GM12878 (cell line): ENCODE results near the gene ARHGEF17. TPM values are rescaled to one million over a fixed set of nuclear protein-coding genes. Genes with fewer than 3 reads are reported as not detected.

Experiments
- ATAC-seq: fragments of 200-7000 bp; cut with Tn5 transposase; 3 replicates; pipeline ENCODE4 v1.9.1; 2020; ENCODE audit warnings: mild to moderate bottlenecking, moderate library complexity
- BruUV-seq: library from RNA; stranded (reverse); fragments of 400-500 nt; replicated peaks from 2 replicates; lab custom pipeline; 2021; lab: Mats Ljungman, UMichigan
- CTCF ChIA-PET: fragments of 300-600 bp; sonication (Branson Sonifier 250); formaldehyde crosslinking; extraction: SDS; loops from one replicate; lab custom pipeline; 2021; ENCODE audit warnings: inconsistent platforms; lab: Yijun Ruan, JAX
- POLR2A ChIA-PET: fragments of 350-600 bp; formaldehyde crosslinking; extraction: SDS; loops from one replicate; lab custom pipeline; 2021; ENCODE audit warnings: inconsistent platforms; lab: Charles Lee
- RAD21 ChIA-PET: fragments of 300-600 bp; sonication (Branson Sonifier 250); formaldehyde crosslinking; loops from one replicate; lab custom pipeline; 2023; ENCODE audit warnings: antibody characterized with exemption; ENCODE audit not compliant: unreplicated experiment; lab: Charles Lee
- SMC1A ChIA-PET: fragments of 300-600 bp; sonication (Branson Sonifier 250); formaldehyde crosslinking; loops from one replicate; lab custom pipeline; 2023; ENCODE audit not compliant: unreplicated experiment, uncharacterized antibody; lab: Charles Lee
- DNase-seq: peaks from one replicate; pipeline ENCODE4 v3.0.0-alpha.2; 2011; ENCODE audit warnings: low read depth, low spot score
- FAIRE-seq: peaks from 3 replicates; lab custom pipeline; 2011; peaks lifted over from hg19 to GRCh38; lab: Jason Lieb, UNC
- H2AFZ ChIP-seq: 2 replicates; pipeline ENCODE4 v1.6.0; 2011; ENCODE audit warnings: low read depth, low read length, control low read depth; ENCODE audit not compliant: control insufficient read depth
- H3K27ac ChIP-seq: 2 replicates; pipeline ENCODE4 v1.5.1; 2011; ENCODE audit warnings: control low read depth; ENCODE audit not compliant: control insufficient read depth, insufficient read depth
- H3K27me3 ChIP-seq, 2 experiments: replicated peaks in 1 of 2; 2 replicates each; pipeline versions ENCODE4 v1.6.0 to v1.6.1; 2011; ENCODE audit warnings: low read length in 1 of 2; ENCODE audit not compliant: control insufficient read depth in 2 of 2, insufficient read depth in 2 of 2
- H3K36me3 ChIP-seq, 2 experiments: 2 replicates each; pipeline ENCODE4 v1.5.1; 2011; ENCODE audit warnings: low read length in 1 of 2; ENCODE audit not compliant: control insufficient read depth in 2 of 2, insufficient read depth in 2 of 2
- H3K4me1 ChIP-seq: 2 replicates; pipeline ENCODE4 v1.6.1; 2011; ENCODE audit warnings: mild to moderate bottlenecking, low read length, moderate library complexity, mixed read lengths; ENCODE audit not compliant: control insufficient read depth, insufficient read depth
- H3K4me2 ChIP-seq: 2 replicates; pipeline ENCODE4 v1.6.0; 2011; ENCODE audit warnings: control low read depth; ENCODE audit not compliant: control insufficient read depth, insufficient read depth
- H3K4me3 ChIP-seq: fragments of 200-600 bp; sonication (generic); 2 replicates; pipeline ENCODE4 v1.5.1; 2016
- H3K79me2 ChIP-seq: 2 replicates; pipeline ENCODE4 v1.6.0; 2011; ENCODE audit warnings: low read length; ENCODE audit not compliant: control insufficient read depth, insufficient read depth
- H3K9ac ChIP-seq: 2 replicates; pipeline ENCODE4 v1.8.0; 2011; ENCODE audit warnings: low read length, control low read depth, mixed read lengths; ENCODE audit not compliant: control insufficient read depth, insufficient read depth
- H3K9me3 ChIP-seq: replicated peaks from 3 replicates; pipeline ENCODE4 v1.5.1; 2011; ENCODE audit warnings: mild to moderate bottlenecking, low read length; ENCODE audit not compliant: control insufficient read depth, insufficient read depth
- H4K20me1 ChIP-seq: 2 replicates; pipeline ENCODE4 v1.6.0; 2011; ENCODE audit not compliant: control insufficient read depth, insufficient read depth
- E2F8 ChIP-seq: fragments of 450-650 bp; IDR thresholded peaks from 2 replicates; pipeline ENCODE4 v1.6.1; 2018; ENCODE audit warnings: mild to moderate bottlenecking, low read depth, moderate library complexity; ENCODE audit not compliant: partially characterized antibody
- GATAD2B ChIP-seq: fragments of 450-650 bp; conservative IDR thresholded peaks from 2 replicates; pipeline ENCODE4 v1.6.1; 2017; ENCODE audit warnings: low read depth, mild to moderate bottlenecking, moderate library complexity
- MYB ChIP-seq: fragments of 150-350 bp; IDR thresholded peaks from 2 replicates; pipeline ENCODE4 v1.6.1; 2014; ENCODE audit warnings: mild to moderate bottlenecking, low read depth, low read length, borderline replicate concordance
- NBN ChIP-seq: fragments of 450-650 bp; IDR thresholded peaks from 2 replicates; pipeline ENCODE4 v1.6.1; 2016
- NR2C2 ChIP-seq: IDR thresholded peaks from 2 replicates; pipeline ENCODE4 v1.6.1; 2011; ENCODE audit warnings: borderline replicate concordance, low read depth; ENCODE audit not compliant: control insufficient read depth, insufficient read length
- RAD21 ChIP-seq: IDR thresholded peaks from 2 replicates; pipeline ENCODE4 v1.6.1; 2011; ENCODE audit warnings: mild to moderate bottlenecking, low read depth, low read length, moderate library complexity; ENCODE audit not compliant: insufficient read depth
- SIN3A ChIP-seq: IDR thresholded peaks from 2 replicates; pipeline ENCODE4 v1.6.1; 2012; ENCODE audit warnings: low read depth, low read length, improper control_type of control experiment
- SMC3 ChIP-seq: IDR thresholded peaks from 2 replicates; pipeline ENCODE4 v1.6.1; 2011; ENCODE audit warnings: low read length, improper control_type of control experiment, borderline replicate concordance
- SREBF2 ChIP-seq: IDR thresholded peaks from 2 replicates; pipeline ENCODE4 v1.6.1; 2012; ENCODE audit warnings: mild to moderate bottlenecking, low read length
- TARDBP ChIP-seq: IDR thresholded peaks from 2 replicates; pipeline ENCODE4 v1.6.1; 2016; ENCODE audit warnings: borderline replicate concordance
- ZBTB33 ChIP-seq: fragments of 450-650 bp; IDR thresholded peaks from 2 replicates; pipeline ENCODE4 v1.6.1; 2017; ENCODE audit warnings: mild to moderate bottlenecking
- WGBS: methylation state at CpG from one replicate; pipeline ENCODE4 v1.1.6; 2016; ENCODE audit warnings: low lambda C conversion rate; ENCODE audit not compliant: insufficient replicate concordance, insufficient coverage; ENCODE audit errors: missing lambda C conversion rate; 5-methylcytosine and 5-hydroxymethylcytosine counted together
- in situ Hi-C: fragments of 300-500 bp; cut with MboI; formaldehyde crosslinking; loops from 9 replicates; pipeline ENCODE4 v1.14.3; 2018; ENCODE audit warnings: mixed read lengths
- intact Hi-C: fragments of 100-400 bp; cut with micrococcal nuclease; formaldehyde crosslinking; loops from one replicate; pipeline ENCODE4 v1.14.2; 2022; ENCODE audit not compliant: unreplicated experiment
- polyA plus RNA-seq, 11 experiments: library from polyadenylated mRNA; depleted of rRNA in 4 of 11; unstranded in 6 of 11; stranded (reverse) in 5 of 11; fragments of >200 nt; fragmentation: Nextera tagmentation in 4 of 11; fragmentation: Illumina TruSeq in 1 of 11; extraction: Ambion mirVana in 4 of 11; extraction: Trizol in 1 of 11; gene quantifications; 1 replicate in 1 of 11; 2 replicates in 10 of 11; pipeline versions ENCODE4 v1.2.1 to v1.2.3, GENCODE V29; 2011 to 2016; ENCODE audit warnings: inconsistent platforms in 2 of 11, missing spikeins in 2 of 11, low read depth in 1 of 11
- total RNA-seq, 4 experiments: library from RNA; depleted of rRNA in 3 of 4; stranded (reverse); fragments of >200 nt in 3 of 4; fragmentation: Illumina TruSeq in 1 of 4; extraction: Trizol in 1 of 4; gene quantifications; 2 replicates each; pipeline versions ENCODE4 v1.2.1 to v1.2.3, GENCODE V29; 2013 to 2021

Gene ARHGEF17
- total and polyA plus RNA-seq, 10 of the 15 experiments (the other 5 are each of a cell fraction or from before 2014, with no cell fraction given) = 0.15 to 11.0 (median 1.7) TPM

GRCh38 chr11:73403541-73403940 is 95.5 kb downstream of the ARHGEF17 start:
- H3K4me1 ChIP-seq = no peaks in the 10 kb centered on the region
- ChIA-PET RAD21 (interaction anchor here (1.2 to 3.3 kb wide), 3 partner anchors 16 to 258 kb away, joined by 3 to 18 read pairs (median 14); no protein-coding TSS in a partner anchor), CTCF (interaction anchor here (0.7 to 25.6 kb wide), 6 partner anchors 10 to 258 kb away, joined by 3 to 400 read pairs (median 6); no protein-coding TSS in a partner anchor), SMC1A (interaction anchor here (0.7 to 3.9 kb wide), 6 partner anchors 10 to 304 kb away, joined by 3 to 31 read pairs (median 4); no protein-coding TSS in a partner anchor), POLR2A (no interaction called here)
- H3K9ac ChIP-seq = no peak overlapping the region
- BruUV-seq = no TSS peak
- TF ChIP-seq SREBF2 (no peak), GATAD2B (no peak), NR2C2 (no peak), MYB (no peak), SIN3A (no peak), NBN (no peak), TARDBP (no peak)
- no peak for DNase-seq
- in situ Hi-C loops (loop anchor here (5.0 kb wide), 1 partner anchor 259 kb away; no protein-coding TSS in a partner anchor), intact Hi-C loops (no loop called here)
- H3K79me2 ChIP-seq = no peaks in the 10 kb centered on the region
- no peak for ATAC-seq
- no peak for FAIRE-seq
- H3K4me3 ChIP-seq = no peak overlapping the region
- H3K27me3 ChIP-seq = no peaks in the 10 kb centered on the region
- H3K27ac ChIP-seq = no peak overlapping the region
- H2AFZ ChIP-seq = no peak overlapping the region
- WGBS = 58% methylated on average over 5 of the region's 5 CpGs
- no peaks in the 10 kb centered on the region for H4K20me1 ChIP-seq
- H3K4me2 ChIP-seq = no peak overlapping the region
- H3K9me3 ChIP-seq = no peaks in the 10 kb centered on the region
- H3K36me3 ChIP-seq = peaks cover 7 to 23% of the 10 kb centered on the region in 2 experiments

- H4K20me1 ChIP-seq = no peaks in the 10 kb centered on the region
- no peaks in the 10 kb centered on the region for H3K9me3 ChIP-seq
- BruUV-seq = TSS peak; percentile 11
- ChIA-PET RAD21 (interaction anchor here (0.6 to 3.3 kb wide), 2 partner anchors 54 to 97 kb away, joined by 3 to 14 read pairs; no protein-coding TSS in a partner anchor), SMC1A (interaction anchor here (1.6 to 3.7 kb wide), 3 partner anchors 10 to 304 kb away, joined by 3 to 17 read pairs (median 4); no protein-coding TSS in a partner anchor), CTCF (interaction anchor here (0.6 to 25.6 kb wide), 6 partner anchors 11 to 257 kb away, joined by 3 to 400 read pairs (median 6); no protein-coding TSS in a partner anchor), POLR2A (no interaction called here)
- no peaks in the 10 kb centered on the region for H3K79me2 ChIP-seq
- ATAC-seq = no peak
- H3K27ac ChIP-seq = no peak overlapping the region
- H3K4me3 ChIP-seq = no peak overlapping the region
- no peak for DNase-seq
- in situ Hi-C loops (loop anchor here (5.0 kb wide), 1 partner anchor 258 kb away; no protein-coding TSS in a partner anchor), intact Hi-C loops (no loop called here)
- H3K4me1 ChIP-seq = no peaks in the 10 kb centered on the region
- 73% methylated on average over 4 of the region's 4 CpGs for WGBS
- no peak overlapping the region for H3K4me2 ChIP-seq
- no peak for FAIRE-seq
- no peaks in the 10 kb centered on the region for H3K27me3 ChIP-seq
- H2AFZ ChIP-seq = no peak overlapping the region
- peaks cover 7 to 21% of the 10 kb centered on the region in 2 experiments for H3K36me3 ChIP-seq
- H3K9ac ChIP-seq = no peak overlapping the region
- TF ChIP-seq ZBTB33 = no peak
- TF ChIP-seq SMC3 = 0 out of 2 replicates have a peak, but pooled peaks have one; percentile 20
- TF ChIP-seq RAD21 = peak; percentile 47
- no peak for TF ChIP-seq E2F8
Observed at GRCh38 chr11:73404048-73404447, 96.0 kb downstream of the ARHGEF17 start.
